Measurements from ENCODE around the gene ITSN2.

DNA sequence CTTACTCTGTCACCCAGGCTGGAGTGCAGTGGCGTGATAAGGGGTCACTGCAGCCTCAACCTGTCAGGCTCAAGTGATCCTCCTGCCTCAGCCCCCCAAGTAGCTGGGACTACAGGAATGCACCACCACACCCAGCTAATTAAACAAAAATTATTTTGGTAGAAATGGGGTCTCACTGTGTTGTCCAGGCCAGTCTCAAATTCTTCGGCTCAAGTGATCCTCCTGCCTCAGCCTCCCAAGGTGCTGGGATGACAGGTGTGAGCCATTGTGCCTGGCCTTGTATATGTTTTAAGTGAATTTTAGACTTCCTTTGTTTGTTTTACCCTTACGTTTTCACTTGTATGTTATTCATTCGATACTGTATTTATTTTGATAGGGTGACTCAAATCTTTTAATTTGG is 34.7 kb upstream of the ITSN2 start:
- TF ChIP-seq, protein P1, sequence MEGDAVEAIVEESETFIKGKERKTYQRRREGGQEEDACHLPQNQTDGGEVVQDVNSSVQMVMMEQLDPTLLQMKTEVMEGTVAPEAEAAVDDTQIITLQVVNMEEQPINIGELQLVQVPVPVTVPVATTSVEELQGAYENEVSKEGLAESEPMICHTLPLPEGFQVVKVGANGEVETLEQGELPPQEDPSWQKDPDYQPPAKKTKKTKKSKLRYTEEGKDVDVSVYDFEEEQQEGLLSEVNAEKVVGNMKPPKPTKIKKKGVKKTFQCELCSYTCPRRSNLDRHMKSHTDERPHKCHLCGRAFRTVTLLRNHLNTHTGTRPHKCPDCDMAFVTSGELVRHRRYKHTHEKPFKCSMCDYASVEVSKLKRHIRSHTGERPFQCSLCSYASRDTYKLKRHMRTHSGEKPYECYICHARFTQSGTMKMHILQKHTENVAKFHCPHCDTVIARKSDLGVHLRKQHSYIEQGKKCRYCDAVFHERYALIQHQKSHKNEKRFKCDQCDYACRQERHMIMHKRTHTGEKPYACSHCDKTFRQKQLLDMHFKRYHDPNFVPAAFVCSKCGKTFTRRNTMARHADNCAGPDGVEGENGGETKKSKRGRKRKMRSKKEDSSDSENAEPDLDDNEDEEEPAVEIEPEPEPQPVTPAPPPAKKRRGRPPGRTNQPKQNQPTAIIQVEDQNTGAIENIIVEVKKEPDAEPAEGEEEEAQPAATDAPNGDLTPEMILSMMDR (IDR thresholded peaks at IDR 0.05): no peak
- TF ChIP-seq POLR2AphosphoS5 (IDR thresholded peaks at IDR 0.05; ENCODE audit: insufficient read depth in 1 of 2, low read depth in 1 of 2) (no peak), POLR2A (IDR thresholded peaks at IDR 0.05) (no peak)
